HG03060 (cell line): ENCODE measurements around the gene TSFM.

ENCODE experiments used
- ATAC-seq: cut with Tn5 transposase; IDR thresholded peaks from one replicate; pipeline ENCODE4 v1.9.1; 2021; ENCODE audit warnings: low read depth, moderate number of reproducible peaks; ENCODE audit not compliant: unreplicated experiment

Gene TSFM

DNA sequence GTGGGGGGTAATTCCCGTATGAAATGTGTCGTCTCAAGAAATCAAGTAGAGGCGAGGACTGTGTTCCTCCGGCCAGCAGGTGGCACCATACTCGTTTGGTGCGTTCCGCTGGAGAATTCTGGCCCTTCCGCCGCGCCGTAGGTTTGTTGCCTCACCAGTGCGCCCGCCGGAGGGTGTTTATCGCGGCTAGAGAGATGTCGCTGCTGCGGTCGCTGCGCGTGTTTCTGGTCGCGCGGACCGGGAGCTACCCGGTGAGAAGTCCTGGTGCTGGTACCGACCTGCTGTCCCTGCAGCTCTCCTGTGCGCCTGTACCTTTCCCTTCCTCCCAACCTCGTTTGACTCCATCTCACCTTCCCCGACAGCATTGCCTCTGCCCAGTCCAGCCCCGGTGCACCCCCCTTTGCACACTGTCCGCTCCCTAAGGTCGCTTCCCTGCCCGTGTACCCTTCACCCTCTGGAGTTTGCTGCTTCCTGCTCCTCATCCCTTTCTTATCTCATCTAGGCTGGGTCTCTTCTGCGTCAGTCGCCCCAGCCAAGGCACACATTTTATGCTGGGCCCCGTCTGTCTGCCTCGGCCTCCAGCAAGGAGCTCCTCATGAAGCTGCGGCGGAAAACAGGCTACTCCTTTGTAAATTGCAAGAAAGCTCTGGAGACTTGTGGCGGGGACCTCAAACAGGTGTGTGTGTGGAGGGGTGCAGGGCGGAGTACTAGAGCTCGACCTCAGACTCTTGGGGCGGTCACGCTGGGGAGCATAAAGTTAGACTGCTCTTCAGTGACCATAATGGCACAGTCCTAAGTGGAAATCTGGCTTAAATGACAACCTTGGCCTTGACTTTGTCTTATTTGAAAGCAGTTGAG lies at the start of gene TSFM:
TSFM (plus strand) TSS at position 180 of the 858 bp plus-strand sequence; CDS start at position 195, 15 bp downstream.
- ATAC-seq = peak; percentile 79

DNA sequence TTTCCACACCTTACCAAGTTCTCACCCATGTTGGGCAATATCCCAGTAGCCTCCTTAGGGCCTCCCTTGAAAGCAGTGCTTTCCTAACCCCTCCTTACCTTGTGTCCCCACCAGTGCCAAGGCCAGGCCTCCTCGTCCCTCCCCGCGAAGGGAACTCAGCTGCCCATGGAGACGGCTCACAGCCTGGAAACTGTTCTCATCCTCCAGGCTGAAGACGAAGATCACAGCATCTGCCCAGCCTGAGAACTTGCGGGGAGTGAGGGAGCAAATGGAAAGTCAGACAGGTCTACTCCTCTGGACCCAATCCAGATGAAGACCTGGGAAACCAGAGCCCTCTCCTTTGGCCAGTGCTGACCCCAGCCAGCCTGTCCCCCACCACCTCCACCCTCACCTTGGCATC lies 48.7 kb upstream of the TSFM start:
- ATAC-seq = no peak

DNA sequence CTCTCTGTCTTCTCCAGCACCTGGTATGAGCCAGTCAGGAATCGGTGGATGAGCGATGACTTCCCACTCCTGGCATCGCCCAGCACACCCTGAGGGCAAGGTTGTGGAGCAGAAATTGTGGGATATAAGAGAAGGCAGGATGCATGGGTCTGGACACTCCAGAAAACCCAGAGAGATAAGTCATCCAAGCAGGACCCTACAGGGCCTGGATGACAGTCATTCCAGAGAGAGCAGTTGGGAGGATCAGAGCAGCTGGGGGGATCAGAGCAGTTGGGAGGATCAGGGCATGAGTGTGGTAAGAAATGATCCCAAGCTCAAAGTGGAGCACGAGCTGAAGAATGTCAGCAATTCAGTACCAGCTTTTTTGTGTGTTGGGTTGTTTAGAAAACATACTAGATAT lies 48.0 kb upstream of the TSFM start:
- no peak for ATAC-seq

DNA sequence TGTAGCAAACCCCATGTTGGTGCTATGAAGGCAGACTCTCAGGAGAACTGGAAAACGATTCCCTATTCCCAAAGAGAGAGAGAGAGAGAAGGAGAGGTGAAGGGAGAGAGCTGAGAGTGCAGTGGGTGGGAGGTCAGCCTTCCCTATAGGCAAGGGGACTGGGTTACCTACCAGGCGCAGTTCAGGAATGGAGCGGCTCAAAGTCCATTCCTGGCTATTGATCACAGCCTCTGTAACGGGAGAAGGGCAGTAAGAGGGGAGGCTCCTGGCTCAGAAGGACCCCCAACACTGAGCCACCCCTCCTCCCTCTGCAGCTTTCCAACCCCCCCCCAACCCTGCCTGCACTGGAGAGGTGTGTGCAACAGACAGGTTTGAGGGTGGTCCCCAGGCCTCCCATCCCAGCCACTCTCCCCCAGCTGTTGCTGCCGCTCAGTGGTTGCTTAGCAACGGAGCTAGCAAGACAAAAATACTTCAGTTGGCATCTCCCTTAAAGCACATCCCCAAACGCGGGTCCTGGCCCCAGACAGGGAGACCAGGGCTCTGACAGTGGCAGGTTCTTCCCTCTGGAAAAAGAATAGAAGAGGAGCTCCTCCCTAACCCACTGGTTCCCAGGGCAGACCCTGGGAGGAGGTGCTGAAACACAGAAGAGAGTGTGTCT lies 47.3 kb upstream of the TSFM start:
- no peak for ATAC-seq

DNA sequence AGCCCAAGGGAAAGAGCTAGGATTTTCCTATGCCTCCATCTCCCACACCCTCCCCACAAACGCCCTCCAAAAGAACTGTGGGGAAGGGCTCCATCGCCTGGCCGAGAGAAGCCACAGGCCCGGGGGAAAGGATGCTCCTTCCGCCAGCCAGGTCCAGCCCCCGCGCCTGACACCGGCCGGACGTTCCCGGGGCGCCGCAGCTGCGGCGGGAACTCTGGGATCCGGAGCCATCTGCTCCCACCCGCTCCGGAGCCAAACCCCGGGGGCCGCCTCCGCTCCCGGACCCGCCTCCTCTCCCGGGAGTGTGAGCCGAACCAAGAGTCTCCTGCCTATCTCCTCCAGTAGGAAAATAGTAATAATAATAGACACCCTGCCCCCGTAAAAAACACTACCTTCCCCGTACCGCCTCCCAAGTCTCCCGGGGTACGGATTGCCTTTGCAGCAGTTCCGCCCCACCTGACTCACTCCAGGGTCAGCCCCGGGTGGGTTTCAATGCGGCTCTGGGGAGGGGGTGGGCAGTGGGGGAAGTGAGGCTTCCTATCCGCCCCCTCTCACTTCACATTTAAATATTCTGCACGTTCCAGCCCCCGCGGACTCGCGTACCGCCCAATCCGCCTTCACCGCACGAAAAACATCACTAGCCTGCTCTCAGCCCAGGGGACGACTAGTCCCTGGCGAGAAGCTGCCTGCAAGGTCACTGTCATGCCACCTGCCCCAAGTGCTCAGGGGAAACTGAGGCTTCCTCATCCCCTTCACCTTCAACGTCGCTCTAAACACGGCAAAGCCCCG lies 46.4 kb upstream of the TSFM start:
- ATAC-seq = no peak

DNA sequence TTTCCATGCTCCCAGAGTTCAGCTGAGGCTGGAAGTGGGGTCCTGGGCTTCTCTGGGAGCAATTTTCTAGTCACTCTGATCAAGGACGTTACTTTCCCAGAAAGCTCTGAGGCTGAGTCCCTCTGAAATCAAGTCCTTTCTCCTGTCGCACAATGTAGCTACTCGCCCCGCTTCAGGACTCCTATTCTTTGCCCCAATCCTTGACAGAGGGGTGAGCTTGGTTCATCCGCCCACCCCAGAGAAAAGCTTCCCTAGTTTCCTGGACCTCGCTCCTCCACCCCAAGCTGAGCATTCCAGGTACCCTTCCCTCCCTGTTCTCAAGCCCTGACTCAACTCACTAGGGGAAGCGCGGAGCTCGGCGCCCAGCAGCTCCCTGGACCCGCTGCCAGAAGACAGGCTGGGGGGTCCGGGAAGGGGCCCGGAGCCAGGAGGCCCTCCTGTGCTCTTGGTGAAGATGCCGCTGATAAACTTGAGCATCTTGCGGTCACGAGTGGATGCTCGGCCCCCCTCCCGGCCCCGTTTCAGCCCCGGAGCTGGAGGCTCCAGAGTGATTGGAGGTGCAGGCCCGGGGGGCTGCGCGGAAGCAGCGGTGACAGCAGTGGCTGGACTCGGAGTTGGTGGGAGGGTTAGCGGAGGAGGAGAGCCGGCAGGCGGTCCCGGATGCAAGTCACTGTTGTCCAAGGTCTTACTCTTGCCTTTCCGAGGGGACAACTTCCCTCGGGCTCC lies 45.7 kb upstream of the TSFM start:
- ATAC-seq = no peak

DNA sequence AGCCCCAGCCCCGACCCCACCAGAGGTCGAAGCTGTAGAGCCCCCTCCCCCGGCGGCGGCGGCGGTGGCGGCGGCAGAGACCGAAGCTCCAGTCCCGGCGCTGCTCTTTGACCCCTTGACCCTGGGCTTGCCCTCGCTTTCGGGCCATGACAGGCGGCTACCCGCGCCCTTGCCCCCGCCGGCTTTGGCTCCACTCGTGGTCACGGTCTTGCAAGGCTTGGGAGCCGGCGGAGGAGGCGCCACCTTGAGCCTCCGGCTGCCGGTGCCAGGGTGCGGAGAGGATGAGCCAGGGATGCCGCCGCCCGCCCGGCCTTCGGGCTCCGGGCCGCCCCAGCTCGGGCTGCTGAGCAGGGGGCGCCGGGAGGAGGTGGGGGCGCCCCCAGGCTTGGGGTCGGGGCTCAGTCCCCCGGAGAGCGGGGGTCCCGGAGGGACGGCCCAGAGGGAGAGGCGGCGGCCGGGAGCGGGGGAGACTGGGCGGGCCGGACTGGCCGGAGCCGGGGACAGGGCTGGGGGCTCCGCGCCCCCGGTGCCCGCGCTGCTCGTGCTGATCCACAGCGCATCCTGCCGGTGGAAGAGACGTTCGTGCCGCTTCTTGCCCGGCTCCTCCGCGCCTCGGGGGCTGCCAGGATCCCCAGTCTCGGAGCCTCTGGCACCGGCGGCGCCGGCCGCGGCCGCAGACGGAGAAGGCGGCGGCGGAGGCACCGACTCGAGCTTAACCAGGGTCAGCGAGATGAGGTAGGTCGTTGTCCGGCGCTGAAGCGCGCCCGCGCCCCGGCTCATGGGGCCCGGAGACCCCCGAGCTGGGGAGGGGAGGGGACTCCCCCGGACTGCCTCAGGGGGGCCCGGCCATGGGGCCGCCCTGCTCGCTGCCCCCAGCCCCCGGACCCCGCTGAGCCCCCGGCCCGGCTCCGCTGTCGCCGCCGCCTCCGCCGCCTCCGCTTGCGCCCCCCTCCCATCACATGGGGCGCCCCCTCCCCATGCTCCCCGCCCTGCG lies 44.8 kb upstream of the TSFM start:
- ATAC-seq = no peak

DNA sequence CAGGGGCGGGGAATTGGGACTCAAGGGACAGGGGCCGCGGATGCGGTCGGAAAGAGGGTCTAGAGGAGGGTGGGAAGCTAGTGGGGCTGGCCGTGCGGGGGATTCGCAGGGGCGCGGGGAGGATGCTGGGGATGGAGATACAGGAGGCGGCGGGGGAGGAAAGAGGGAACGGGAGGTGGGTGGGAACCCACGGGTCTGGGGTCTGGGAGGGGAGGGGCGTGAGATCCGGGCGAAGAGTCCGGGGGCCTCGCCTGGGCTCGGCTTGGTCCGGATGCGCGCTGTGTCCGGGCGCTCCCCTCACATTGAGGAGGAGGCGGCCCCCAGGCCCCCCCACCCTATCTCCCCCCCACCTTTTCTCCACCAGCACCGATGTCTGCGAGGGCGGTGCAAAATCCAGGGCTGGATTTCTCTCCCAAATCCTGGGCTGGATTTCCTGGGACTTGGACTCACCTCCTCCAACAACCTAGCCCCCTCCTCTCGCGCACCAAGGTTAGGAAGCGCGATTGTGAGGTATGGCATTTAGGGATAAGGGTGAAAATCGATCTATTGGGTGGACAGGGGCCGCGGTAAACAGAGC lies 43.8 kb upstream of the TSFM start, which contains the start of gene AGAP2:
AGAP2 (minus strand) TSS at position 82 of the 577 bp plus-strand sequence. CDS start 496 bp downstream, outside the sequence.
- ATAC-seq = no peak

DNA sequence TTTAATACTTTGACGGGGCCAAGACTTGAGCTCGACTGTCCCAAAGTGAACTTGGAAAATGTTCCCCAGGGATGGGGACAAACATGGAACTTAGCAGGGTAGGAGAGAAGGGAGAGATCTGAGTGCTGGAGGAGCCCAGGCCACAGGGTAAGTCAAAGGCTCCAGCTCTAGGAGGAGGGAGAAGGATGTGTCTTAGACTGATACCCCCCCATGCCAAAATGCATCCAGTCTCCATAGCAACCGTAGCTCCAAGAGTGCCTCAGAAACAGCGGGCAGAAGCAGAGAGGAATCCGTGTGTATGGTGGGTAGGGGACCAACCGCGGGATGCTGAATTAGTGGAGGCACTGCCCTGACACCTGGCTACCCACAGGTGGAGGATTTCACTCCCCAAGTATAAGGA lies 43.2 kb upstream of the TSFM start:
- no peak for ATAC-seq

DNA sequence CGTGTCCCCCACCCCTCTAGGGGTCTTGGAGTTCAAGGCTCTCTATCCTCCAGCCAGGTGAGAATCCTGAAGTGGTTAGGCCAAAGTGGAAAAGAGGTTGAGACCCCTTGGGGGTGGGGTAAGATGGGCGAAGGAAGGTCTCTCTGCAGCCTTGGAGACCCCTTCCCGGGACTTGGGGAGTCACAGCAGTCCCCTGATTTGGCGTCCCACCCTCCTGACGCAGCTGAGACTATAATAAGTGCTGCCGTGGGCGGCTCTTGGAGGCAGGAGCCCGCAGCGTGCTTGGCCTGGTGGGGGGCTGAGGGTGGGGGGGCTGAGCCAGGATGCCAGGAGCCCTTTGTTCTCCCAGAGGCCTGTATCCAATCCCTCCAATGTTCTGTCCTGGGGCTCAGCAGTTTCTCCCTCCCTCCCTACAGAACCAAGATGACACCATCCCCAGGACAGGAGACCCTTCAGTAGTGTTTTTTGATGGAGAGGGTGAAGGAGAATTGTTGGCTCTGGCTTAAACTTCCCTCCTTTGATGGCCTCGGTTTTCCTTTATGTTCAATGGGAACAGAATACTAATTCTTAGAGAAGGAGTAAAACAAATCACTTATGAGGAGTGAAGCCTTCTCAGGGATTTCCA lies 42.6 kb upstream of the TSFM start:
- ATAC-seq = no peak

DNA sequence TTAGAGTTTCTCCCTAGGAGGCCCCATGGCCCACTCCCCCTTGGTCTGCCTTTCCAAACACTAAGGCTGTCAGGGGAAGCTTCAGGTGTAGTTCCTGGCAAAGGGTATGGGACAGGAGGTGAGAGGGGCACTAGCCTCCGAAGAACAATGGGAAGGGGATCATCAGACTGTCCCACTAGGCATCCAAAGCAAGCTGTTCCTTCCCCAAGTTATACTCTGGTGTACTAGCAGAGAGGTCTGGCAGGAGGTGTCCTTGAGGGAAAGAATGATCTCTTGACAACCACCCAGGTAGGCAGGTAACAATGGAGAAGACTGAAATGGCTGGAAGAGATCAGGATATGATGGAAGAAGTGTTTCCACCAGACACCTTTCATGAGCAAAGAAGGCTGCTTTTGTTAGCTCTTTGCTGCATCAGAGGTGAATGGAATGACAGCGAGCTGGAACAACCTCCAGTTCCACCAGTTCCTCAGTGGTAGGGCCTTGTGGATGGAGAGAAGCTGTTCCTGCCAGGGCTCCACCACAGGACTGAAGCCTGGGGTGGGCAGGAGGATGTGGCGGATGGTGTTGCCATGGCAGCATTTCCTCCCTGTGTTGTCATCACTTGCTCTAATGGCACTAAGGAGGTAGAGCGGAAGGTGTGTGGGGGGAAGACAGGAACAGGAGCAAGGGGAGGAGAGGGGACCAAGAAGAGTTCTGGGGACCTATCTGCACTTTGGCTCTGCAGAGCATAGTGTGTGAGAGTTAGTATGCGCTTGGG lies 41.8 kb upstream of the TSFM start:
- ATAC-seq = peak; percentile 34

DNA sequence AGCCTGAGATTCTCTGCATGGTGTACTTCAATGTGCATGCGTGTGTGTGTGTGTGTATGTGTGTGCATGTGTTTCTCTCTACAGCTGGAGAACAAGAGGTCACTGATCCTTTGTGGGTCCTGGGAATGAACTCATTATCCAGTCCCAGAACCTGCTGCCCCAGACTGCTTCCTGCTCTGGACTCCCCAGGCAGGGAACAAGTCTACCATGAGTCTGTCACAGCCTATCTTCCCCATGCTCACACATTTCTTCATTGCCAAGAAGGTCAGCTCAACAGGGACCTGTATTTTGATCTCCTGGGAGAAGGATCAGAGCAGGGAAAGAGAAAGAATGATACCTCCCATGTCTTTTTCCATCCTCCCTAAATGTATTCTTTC lies 41.2 kb upstream of the TSFM start:
- no peak for ATAC-seq

DNA sequence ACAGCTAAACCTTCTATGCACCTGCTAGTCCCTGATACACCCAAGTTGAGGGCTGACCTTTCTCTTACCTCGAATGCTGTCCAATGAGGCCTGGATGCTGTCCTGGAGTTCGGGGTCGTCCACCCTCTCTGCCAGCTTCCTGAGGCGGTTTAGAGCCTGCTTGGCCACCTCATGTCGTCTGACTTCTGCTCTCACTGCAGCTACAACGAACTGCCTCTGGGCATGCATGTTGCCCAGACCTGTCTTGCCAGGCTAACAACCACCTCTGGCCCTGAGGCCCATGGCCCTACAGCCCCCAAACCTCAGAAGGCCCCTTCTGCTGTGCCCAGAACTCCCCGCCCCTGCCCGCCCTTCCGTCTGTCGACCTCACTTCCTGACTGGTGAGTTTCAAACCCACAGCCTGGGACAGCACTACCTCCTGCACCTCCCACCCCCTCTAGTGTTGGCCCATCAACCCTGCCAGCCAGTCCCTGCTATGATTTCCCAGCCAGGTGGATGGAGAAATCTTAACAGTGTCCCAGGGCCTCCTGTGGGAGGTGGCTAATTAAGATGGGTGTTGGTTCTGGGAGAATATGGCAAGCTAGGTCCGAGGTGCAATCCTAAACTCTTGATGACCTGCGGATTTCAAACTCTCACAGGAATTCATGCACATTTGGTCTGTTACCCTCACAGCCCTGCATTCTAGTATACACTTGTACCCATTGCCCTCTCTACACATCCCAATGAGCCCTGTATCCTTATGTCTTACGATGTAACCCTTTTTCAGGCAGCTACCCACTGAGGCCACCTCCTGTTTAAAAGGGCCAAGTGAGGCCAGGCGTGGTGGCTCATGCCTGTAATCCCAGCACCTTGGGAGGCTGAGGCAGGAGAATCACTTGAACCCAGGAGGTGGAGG lies 40.5 kb upstream of the TSFM start:
- peak; percentile 44 for ATAC-seq

DNA sequence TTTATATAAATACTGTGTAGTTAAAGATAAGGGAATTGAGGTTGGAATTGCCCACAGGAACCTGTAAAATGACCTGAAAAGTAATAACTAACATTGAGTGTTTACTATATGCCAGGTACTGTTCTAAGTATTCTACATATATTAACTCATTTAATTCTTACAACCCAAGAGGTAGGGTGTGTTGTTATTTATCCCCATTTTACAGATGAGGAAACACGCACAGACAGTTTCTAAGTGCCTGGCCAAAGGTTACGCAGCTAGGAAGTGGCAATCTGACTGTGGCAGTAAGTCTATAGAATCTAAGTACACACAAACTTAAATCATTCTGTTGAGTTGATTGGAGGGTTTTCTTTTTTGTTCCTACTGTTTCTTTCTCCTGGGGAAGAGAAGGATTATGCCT lies 38.8 kb upstream of the TSFM start:
- no peak for ATAC-seq

DNA sequence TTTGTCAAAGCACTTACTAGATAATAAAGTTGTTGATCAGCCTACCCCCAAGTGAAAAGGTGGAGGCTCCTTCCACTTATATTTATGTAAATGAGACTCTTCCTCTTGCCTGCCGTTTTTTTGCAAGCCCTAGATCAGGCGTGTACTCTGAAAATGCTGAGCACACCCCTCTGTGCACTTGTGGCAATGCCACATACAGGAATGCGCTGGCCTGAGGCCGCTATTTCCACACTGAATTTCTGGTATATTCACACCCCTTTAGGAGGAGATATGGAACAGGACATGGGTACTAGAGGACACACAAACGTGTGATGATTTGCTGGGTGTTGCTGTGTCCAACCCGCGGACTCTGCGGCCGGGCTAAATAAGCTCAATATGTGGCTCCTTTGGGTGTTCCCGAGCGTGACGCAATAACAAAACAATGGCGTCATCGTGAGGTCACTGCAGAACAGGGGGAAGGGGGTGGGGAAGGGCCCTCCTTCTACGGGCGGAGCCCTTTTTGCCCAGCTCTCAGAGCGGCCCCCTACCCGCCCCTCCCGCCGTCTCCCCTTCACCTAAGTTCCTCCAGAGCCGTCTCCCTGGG lies 38.3 kb upstream of the TSFM start:
- peak; percentile 3 for ATAC-seq

DNA sequence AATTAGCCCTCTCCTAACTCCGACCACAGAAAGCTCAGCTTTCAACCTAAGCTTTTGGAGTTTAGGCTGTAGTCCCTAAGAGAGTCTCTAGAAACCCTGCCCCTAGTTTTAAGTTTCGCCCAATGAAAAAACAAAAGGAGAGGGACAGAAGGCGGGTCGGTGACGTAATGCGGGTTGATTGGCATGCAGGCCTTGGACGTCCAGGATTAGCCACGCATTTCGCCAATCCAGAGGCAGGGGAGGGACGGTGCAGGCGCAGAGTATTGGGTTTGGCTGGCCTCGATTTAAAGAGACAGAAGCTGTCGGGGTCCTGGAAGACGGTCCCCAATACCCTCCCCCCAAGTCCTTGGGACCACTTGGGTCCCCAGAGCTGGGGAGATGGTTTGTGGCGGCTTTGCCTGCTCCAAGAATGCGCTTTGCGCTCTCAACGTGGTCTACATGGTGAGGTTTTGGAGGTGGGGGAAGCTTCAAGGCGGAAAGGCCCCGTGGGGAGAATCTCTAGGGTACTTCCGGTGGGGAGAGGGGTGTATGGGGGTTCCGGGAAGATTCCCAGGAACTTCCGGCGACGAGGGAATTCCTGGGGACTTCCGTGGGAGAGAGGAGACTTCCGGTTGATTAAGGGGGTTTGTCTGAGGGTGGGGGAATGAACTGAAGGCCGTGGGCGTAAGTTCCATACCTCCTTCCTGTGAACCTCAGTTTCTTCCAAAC lies 37.7 kb upstream of the TSFM start, which contains the start of gene TSPAN31:
TSPAN31 (plus strand) TSS at position 263 of the 708 bp plus-strand sequence; CDS start at position 379, 116 bp downstream.
- ATAC-seq = peak; percentile 79
